Measurements from ENCODE around the gene TRPT1.

DNA sequence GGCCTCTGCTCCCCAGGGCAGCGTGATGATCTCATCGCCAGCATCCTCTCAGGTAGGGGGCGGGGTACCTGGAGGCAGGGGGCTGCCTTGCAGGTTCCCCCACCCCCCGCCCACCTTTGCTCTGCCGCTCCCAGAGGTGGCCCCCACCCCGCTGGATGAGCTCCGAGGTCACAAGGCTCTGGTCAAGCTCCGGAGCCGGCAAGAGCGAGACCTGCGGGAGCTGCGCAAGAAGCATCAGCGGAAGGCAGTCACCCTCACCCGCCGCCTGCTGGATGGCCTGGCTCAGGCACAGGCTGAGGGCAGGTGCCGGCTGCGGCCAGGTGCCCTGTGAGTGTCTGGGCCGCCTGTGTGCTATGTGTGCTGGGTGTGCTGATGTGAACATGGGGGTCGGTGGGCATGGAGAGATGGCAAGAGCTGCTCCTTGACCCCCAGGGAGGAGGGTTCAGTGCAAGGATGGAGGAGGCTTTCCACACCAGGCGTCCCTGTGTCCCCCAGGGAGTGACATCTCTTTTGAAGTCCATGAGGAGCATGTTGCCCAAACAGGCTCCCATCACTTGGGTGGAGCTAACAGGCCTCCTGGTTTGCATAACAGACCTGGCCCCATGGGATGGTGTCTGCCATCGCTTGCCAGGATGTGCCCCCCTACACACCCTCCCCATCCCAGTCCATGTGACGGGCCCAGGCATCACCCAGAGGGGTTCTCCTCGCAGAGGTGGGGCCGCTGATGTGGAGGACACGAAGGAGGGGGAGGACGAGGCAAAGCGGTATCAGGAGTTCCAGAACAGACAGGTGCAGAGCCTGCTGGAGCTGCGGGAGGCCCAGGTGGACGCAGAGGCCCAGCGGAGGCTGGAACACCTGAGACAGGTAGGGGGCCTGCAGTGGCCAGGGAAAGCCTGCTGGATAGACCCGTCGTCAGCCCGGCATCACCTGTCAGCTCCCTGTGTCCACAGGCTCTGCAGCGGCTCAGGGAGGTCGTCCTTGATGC, 39.5 kb upstream of the TRPT1 start:
- TF ChIP-seq MXD4 (CRISPR knock-in tag; IDR thresholded peaks at IDR 0.05; ENCODE audit: borderline replicate concordance) (no peak), ZNF121 (CRISPR knock-in tag; IDR thresholded peaks at IDR 0.05) (no peak), SP1 (CRISPR knock-in tag; conservative IDR thresholded peaks at IDR 0.05) (no peak), SMAD3 (CRISPR knock-in tag; IDR thresholded peaks at IDR 0.05; ENCODE audit: borderline replicate concordance) (no peak), NFE2L1 (CRISPR knock-in tag; IDR thresholded peaks at IDR 0.05) (no peak)
- TF ChIP-seq, protein P1, sequence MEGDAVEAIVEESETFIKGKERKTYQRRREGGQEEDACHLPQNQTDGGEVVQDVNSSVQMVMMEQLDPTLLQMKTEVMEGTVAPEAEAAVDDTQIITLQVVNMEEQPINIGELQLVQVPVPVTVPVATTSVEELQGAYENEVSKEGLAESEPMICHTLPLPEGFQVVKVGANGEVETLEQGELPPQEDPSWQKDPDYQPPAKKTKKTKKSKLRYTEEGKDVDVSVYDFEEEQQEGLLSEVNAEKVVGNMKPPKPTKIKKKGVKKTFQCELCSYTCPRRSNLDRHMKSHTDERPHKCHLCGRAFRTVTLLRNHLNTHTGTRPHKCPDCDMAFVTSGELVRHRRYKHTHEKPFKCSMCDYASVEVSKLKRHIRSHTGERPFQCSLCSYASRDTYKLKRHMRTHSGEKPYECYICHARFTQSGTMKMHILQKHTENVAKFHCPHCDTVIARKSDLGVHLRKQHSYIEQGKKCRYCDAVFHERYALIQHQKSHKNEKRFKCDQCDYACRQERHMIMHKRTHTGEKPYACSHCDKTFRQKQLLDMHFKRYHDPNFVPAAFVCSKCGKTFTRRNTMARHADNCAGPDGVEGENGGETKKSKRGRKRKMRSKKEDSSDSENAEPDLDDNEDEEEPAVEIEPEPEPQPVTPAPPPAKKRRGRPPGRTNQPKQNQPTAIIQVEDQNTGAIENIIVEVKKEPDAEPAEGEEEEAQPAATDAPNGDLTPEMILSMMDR (IDR thresholded peaks at IDR 0.05) = no peak
- TF ChIP-seq, protein P2, sequence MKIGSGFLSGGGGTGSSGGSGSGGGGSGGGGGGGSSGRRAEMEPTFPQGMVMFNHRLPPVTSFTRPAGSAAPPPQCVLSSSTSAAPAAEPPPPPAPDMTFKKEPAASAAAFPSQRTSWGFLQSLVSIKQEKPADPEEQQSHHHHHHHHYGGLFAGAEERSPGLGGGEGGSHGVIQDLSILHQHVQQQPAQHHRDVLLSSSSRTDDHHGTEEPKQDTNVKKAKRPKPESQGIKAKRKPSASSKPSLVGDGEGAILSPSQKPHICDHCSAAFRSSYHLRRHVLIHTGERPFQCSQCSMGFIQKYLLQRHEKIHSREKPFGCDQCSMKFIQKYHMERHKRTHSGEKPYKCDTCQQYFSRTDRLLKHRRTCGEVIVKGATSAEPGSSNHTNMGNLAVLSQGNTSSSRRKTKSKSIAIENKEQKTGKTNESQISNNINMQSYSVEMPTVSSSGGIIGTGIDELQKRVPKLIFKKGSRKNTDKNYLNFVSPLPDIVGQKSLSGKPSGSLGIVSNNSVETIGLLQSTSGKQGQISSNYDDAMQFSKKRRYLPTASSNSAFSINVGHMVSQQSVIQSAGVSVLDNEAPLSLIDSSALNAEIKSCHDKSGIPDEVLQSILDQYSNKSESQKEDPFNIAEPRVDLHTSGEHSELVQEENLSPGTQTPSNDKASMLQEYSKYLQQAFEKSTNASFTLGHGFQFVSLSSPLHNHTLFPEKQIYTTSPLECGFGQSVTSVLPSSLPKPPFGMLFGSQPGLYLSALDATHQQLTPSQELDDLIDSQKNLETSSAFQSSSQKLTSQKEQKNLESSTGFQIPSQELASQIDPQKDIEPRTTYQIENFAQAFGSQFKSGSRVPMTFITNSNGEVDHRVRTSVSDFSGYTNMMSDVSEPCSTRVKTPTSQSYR (CRISPR knock-in tag; IDR thresholded peaks at IDR 0.05) = no peak
